Type B pancreatic cell (in vitro differentiated cells): ENCODE results near the gene RASAL1. TPM values are rescaled to one million over a fixed set of nuclear protein-coding genes. Genes with fewer than 3 reads are reported as not detected.

Experiments used
- DNase-seq: peaks from one replicate; pipeline ENCODE4 v3.0.0; 2021; ENCODE audit warnings: mixed read lengths; ENCODE audit not compliant: unreplicated experiment; ENCODE audit errors: extremely low spot score
- H3K27ac Mint-ChIP-seq: 2 replicates; pipeline ENCODE4 v1.8.0; 2021; ENCODE audit warnings: mild to moderate bottlenecking, mixed read lengths
- H3K27me3 Mint-ChIP-seq: 2 replicates; pipeline ENCODE4 v1.8.0; 2021; ENCODE audit warnings: mixed read lengths
- H3K36me3 Mint-ChIP-seq: 2 replicates; pipeline ENCODE4 v1.8.0; 2021; ENCODE audit warnings: mixed read lengths
- H3K4me1 Mint-ChIP-seq: one replicate; pipeline ENCODE4 v1.8.0; 2021; ENCODE audit warnings: mixed read lengths; ENCODE audit not compliant: unreplicated experiment
- H3K4me3 Mint-ChIP-seq: 2 replicates; pipeline ENCODE4 v1.8.0; 2021; ENCODE audit warnings: mild to moderate bottlenecking, mixed read lengths
- H3K9me3 Mint-ChIP-seq: 2 replicates; pipeline ENCODE4 v1.8.0; 2021; ENCODE audit warnings: mixed read lengths
- total RNA-seq: library from RNA; stranded (reverse); gene quantifications from 2 replicates; pipeline ENCODE4 v1.2.1, GENCODE V29; 2021; ENCODE audit warnings: low replicate concordance
- TF ChIP-seq, protein P1 (sequence below): fragments of 200-600 bp; sonication (generic); conservative IDR thresholded peaks from 2 replicates; pipeline ENCODE4 v1.5.0; 2021; ENCODE audit warnings: antibody characterized with exemption, mild to moderate bottlenecking

RASAL1 gene
- total RNA-seq, 1 donor from 2014 or later = 0.58 TPM

DNA sequence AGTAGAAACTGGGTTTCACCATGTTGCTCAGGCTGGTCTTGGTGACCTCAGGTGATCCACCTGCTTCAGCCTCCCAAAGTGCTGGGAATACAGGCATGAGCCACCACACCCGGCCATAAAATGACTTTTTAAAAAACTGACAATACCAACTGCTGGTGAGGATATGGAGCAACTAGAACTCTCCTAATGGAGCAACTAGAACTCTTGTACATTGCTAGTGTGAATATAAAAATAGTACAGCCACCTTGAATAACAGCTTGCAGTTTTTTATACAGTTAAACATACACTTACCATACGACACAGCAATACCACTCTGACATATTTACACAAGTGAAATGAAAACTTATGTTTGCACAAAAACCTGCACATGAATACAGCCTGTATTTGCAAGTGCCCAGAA is 11.4 kb upstream of the RASAL1 start:
- Mint-ChIP-seq H3K27me3 (peaks cover 3% of the 10 kb centered on the region), H3K4me1 (peaks cover 16% of the 10 kb centered on the region), H3K4me3 (no peak overlapping the region), H3K9me3 (no peaks in the 10 kb centered on the region), H3K27ac (no peak overlapping the region), H3K36me3 (no peaks in the 10 kb centered on the region)
- DNase-seq = no peak
- TF ChIP-seq, protein P1, sequence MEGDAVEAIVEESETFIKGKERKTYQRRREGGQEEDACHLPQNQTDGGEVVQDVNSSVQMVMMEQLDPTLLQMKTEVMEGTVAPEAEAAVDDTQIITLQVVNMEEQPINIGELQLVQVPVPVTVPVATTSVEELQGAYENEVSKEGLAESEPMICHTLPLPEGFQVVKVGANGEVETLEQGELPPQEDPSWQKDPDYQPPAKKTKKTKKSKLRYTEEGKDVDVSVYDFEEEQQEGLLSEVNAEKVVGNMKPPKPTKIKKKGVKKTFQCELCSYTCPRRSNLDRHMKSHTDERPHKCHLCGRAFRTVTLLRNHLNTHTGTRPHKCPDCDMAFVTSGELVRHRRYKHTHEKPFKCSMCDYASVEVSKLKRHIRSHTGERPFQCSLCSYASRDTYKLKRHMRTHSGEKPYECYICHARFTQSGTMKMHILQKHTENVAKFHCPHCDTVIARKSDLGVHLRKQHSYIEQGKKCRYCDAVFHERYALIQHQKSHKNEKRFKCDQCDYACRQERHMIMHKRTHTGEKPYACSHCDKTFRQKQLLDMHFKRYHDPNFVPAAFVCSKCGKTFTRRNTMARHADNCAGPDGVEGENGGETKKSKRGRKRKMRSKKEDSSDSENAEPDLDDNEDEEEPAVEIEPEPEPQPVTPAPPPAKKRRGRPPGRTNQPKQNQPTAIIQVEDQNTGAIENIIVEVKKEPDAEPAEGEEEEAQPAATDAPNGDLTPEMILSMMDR = no peak

DNA sequence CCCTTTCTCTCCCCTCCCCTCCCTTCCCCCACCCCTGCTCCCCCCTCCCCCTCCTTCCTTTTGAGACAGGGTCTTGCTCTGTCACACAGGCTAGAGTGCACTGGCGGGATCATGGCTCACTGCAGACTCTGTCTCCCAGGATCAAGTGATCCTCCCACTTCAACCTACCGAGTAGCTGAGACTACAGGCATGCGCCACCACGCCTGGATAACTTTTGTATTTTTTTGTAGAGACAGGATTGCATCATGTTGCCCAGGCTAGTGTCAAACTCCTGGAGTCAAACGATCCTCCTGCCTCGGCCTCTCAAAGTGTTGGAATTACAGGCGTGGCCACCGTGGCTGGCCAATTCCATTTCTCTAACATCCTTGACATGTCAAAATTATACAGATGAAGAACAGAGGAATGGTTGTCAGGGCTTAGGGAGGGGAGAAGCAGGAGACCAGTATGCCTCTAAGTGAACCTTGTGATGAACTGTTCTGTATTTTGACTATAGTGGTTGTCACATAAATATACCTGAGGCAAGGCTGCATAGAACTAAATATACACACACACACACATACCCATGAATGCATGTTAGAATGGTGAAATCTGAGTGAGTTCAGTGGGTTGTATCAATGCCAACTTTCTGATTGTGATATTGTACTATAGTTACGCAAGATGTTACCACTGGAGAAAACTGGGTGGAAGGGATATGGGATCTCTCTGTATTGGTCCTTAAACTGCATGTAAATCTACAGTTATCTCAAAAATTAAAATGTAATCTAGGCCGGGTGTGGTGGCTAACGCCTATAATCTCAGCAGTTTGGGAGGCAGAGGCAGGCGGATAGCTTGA is 10.4 kb upstream of the RASAL1 start:
- Mint-ChIP-seq H3K4me3 (no peak overlapping the region), H3K27ac (peak overlapping the region; percentile 64), H3K9me3 (no peaks in the 10 kb centered on the region), H3K27me3 (no peaks in the 10 kb centered on the region), H3K36me3 (no peaks in the 10 kb centered on the region), H3K4me1 (peaks cover 16% of the 10 kb centered on the region)
- TF ChIP-seq, protein P1 = no peak
- no peak for DNase-seq

DNA sequence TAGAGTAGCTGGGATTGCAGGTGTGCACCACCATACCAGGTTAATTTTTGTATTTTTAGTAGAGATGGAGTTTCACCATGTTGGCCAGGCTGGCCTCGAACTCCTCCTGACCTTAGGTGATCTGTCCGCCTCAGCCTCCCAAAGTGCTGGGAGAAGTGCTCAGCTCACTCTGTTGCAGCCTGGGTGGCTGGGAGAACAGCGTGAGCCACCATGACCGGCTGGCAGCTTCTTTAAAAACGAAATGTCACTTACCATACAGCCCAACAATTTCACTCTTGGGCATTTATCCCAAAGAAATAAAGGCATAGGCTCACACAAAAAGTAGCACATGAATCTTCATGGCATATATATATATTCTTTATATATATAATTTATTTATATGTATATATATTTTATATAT is 9.2 kb upstream of the RASAL1 start:
- no peaks in the 10 kb centered on the region for H3K27me3 Mint-ChIP-seq
- H3K36me3 Mint-ChIP-seq = no peaks in the 10 kb centered on the region
- TF ChIP-seq, protein P1 = no peak
- no peak overlapping the region for H3K27ac Mint-ChIP-seq
- H3K9me3 Mint-ChIP-seq = no peaks in the 10 kb centered on the region
- no peak for DNase-seq
- no peak overlapping the region for H3K4me3 Mint-ChIP-seq
- H3K4me1 Mint-ChIP-seq = peaks cover 7% of the 10 kb centered on the region

DNA sequence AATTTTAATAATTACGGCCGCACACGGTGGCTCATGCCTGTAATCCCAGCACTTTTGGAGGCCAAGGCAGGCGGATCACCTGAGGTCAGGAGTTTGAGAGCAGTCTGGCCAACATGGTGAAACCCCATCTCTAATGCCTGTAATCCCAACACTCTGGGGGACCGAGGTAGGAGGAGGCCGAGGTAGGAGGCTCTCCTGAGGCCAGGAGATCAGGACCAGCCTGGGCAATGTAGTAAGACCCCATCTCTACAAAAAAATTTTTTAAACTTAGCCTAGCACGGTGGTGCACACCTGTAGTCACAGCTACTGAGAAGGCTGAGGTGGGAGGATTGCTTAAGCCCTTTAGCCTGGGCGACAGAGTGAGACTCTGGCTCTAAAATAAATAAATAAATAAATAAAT is 8.4 kb upstream of the RASAL1 start:
- no peak overlapping the region for H3K4me3 Mint-ChIP-seq
- H3K4me1 Mint-ChIP-seq = no peaks in the 10 kb centered on the region
- H3K27me3 Mint-ChIP-seq = no peaks in the 10 kb centered on the region
- no peaks in the 10 kb centered on the region for H3K9me3 Mint-ChIP-seq
- H3K36me3 Mint-ChIP-seq = no peaks in the 10 kb centered on the region
- no peak overlapping the region for H3K27ac Mint-ChIP-seq
- TF ChIP-seq, protein P1 = no peak
- DNase-seq = no peak

DNA sequence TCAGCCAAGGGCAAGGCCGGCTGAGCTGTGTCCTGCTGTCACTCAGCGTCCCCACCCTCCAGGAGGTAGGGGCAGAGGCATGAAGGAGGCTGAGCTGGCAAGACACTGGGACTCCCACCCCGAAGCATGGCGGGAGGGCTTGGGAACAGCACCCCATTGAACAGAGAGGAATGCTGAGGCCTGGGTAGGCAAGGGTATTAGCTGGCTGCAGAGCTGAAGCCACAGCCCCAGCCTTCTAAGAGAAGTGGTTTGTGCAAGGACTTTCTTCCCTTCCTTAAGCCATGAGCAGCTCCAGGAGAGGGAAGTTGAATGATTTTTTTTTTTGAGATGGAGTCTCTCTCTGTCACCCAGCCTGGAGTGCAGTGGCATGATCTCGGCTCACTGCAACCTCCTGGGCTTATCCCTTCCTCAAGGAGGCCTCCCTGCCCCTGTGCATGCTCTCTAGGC is 7.3 kb upstream of the RASAL1 start:
- no peak for DNase-seq
- TF ChIP-seq, protein P1 = no peak
- Mint-ChIP-seq H3K4me1 (no peaks in the 10 kb centered on the region), H3K27me3 (no peaks in the 10 kb centered on the region), H3K4me3 (no peak overlapping the region), H3K9me3 (no peaks in the 10 kb centered on the region), H3K36me3 (no peaks in the 10 kb centered on the region), H3K27ac (peak overlapping the region; percentile 20)
